ENCODE results near the gene ADAM12.

ADAM12 gene

GRCh38 chr10:126235979-126236851 lies 152.1 kb downstream of the ADAM12 start:
- no peak for TF ChIP-seq CTCF (IDR thresholded peaks at IDR 0.05; ENCODE audit: insufficient read depth, missing control alignments)
- FAIRE-seq: no peak
- no peak for DNase-seq (ENCODE audit: insufficient read length, low spot score)

GRCh38 chr10:126235091-126235978 lies 152.9 kb downstream of the ADAM12 start:
- TF ChIP-seq CTCF (IDR thresholded peaks at IDR 0.05; ENCODE audit: insufficient read depth, missing control alignments): no peak

GRCh38 chr10:126234630-126235029 lies 153.6 kb downstream of the ADAM12 start:
- FAIRE-seq (no peak), DNase-seq (ENCODE audit: insufficient read length, low spot score) (no peak)
- TF ChIP-seq CTCF (IDR thresholded peaks at IDR 0.05; ENCODE audit: insufficient read depth, missing control alignments): no peak

More at GRCh38 chr10:126235091-126235978, 152.9 kb downstream of the ADAM12 start:
- no peak for DNase-seq (ENCODE audit: insufficient read length, low spot score)
- no peak for FAIRE-seq

- DNase-seq (ENCODE audit: insufficient read length, low spot score) (no peak), FAIRE-seq (no peak)
- no peak for TF ChIP-seq CTCF (IDR thresholded peaks at IDR 0.05; ENCODE audit: insufficient read depth, missing control alignments)
Measured at GRCh38 chr10:126233182-126234148, 154.8 kb downstream of the ADAM12 start.

- FAIRE-seq: no peak
- no peak for DNase-seq (ENCODE audit: insufficient read length, low spot score)
- no peak for TF ChIP-seq CTCF (IDR thresholded peaks at IDR 0.05; ENCODE audit: insufficient read depth, missing control alignments)
Measured at GRCh38 chr10:126230587-126230986, 157.7 kb downstream of the ADAM12 start.

GRCh38 chr10:126229686-126230085 lies 158.6 kb downstream of the ADAM12 start:
- no peak for TF ChIP-seq CTCF (IDR thresholded peaks at IDR 0.05; ENCODE audit: insufficient read depth, missing control alignments)
- FAIRE-seq: no peak
- DNase-seq (ENCODE audit: insufficient read length, low spot score): no peak
